HL-60 (cell line): ENCODE measurements around the gene DPP10.

Source experiments
- DNase-seq, 2 experiments: peaks; one replicate each; pipeline ENCODE4 v3.0.0-alpha.2; 2010 to 2020; ENCODE audit warnings: low read depth in 1 of 2, low spot score in 1 of 2
- H3K27ac ChIP-seq: fragments of 250-450 bp; sonication (Bioruptor Pico); replicated peaks from 2 replicates; pipeline ENCODE4 v1.5.1; 2020; ENCODE audit warnings: mild to moderate bottlenecking, moderate library complexity
- H3K27me3 ChIP-seq: fragments of 250-450 bp; sonication (Bioruptor Pico); 2 replicates; pipeline ENCODE4 v1.5.1; 2021; ENCODE audit warnings: mild to moderate bottlenecking, moderate library complexity; ENCODE audit not compliant: insufficient read depth, poor library complexity, severe bottlenecking
- H3K4me3 ChIP-seq: replicated peaks from 2 replicates; pipeline ENCODE4 v1.5.1; 2011; ENCODE audit warnings: mild to moderate bottlenecking, control low read depth, low read length; ENCODE audit not compliant: insufficient read depth
- GABPA ChIP-seq: IDR thresholded peaks from 2 replicates; pipeline ENCODE4 v1.6.1; 2012; ENCODE audit warnings: low read depth
- POLR2AphosphoS5 ChIP-seq: IDR thresholded peaks from 2 replicates; pipeline ENCODE4 v1.6.1; 2012; ENCODE audit warnings: low read depth
- SPI1 ChIP-seq: IDR thresholded peaks from 2 replicates; pipeline ENCODE4 v1.6.1; 2012; ENCODE audit warnings: low read depth, mild to moderate bottlenecking, borderline replicate concordance
- TF ChIP-seq, protein P1 (sequence below): IDR thresholded peaks from one replicate; pipeline ENCODE4 v1.5.1; 2011; ENCODE audit warnings: low read length, control low read depth, inconsistent platforms; ENCODE audit not compliant: insufficient read depth
- TF ChIP-seq, protein P2 (sequence below): IDR thresholded peaks from 2 replicates; pipeline ENCODE4 v1.6.1; 2012; ENCODE audit warnings: low read depth; ENCODE audit not compliant: insufficient replicate concordance

Gene DPP10

DNA sequence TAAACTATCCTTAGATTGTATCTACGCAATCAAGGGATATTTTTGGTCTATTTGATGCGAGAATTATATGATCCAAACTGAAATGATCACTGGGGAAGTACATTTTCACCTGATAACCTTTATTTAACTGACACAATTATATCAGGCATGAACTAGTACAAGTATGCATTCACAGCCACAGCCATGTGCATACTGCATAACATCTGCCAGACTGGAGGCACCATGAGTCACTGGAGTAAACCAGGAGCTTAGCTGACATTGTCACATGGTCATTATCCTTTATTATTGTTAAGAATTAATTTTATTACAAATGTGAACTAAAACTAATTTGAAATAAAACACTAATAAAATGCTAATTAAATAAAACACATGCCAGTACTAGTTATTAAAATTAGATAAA, 1127.1 kb downstream of the DPP10 start:
- no peak overlapping the region for H3K27ac ChIP-seq
- H3K4me3 ChIP-seq: no peak overlapping the region
- no peak for TF ChIP-seq SPI1
- TF ChIP-seq, protein P1, sequence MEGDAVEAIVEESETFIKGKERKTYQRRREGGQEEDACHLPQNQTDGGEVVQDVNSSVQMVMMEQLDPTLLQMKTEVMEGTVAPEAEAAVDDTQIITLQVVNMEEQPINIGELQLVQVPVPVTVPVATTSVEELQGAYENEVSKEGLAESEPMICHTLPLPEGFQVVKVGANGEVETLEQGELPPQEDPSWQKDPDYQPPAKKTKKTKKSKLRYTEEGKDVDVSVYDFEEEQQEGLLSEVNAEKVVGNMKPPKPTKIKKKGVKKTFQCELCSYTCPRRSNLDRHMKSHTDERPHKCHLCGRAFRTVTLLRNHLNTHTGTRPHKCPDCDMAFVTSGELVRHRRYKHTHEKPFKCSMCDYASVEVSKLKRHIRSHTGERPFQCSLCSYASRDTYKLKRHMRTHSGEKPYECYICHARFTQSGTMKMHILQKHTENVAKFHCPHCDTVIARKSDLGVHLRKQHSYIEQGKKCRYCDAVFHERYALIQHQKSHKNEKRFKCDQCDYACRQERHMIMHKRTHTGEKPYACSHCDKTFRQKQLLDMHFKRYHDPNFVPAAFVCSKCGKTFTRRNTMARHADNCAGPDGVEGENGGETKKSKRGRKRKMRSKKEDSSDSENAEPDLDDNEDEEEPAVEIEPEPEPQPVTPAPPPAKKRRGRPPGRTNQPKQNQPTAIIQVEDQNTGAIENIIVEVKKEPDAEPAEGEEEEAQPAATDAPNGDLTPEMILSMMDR: no peak
- no peak for TF ChIP-seq GABPA
- no peak for TF ChIP-seq POLR2AphosphoS5
- TF ChIP-seq, protein P2, sequence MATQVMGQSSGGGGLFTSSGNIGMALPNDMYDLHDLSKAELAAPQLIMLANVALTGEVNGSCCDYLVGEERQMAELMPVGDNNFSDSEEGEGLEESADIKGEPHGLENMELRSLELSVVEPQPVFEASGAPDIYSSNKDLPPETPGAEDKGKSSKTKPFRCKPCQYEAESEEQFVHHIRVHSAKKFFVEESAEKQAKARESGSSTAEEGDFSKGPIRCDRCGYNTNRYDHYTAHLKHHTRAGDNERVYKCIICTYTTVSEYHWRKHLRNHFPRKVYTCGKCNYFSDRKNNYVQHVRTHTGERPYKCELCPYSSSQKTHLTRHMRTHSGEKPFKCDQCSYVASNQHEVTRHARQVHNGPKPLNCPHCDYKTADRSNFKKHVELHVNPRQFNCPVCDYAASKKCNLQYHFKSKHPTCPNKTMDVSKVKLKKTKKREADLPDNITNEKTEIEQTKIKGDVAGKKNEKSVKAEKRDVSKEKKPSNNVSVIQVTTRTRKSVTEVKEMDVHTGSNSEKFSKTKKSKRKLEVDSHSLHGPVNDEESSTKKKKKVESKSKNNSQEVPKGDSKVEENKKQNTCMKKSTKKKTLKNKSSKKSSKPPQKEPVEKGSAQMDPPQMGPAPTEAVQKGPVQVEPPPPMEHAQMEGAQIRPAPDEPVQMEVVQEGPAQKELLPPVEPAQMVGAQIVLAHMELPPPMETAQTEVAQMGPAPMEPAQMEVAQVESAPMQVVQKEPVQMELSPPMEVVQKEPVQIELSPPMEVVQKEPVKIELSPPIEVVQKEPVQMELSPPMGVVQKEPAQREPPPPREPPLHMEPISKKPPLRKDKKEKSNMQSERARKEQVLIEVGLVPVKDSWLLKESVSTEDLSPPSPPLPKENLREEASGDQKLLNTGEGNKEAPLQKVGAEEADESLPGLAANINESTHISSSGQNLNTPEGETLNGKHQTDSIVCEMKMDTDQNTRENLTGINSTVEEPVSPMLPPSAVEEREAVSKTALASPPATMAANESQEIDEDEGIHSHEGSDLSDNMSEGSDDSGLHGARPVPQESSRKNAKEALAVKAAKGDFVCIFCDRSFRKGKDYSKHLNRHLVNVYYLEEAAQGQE: no peak
- no peaks in the 10 kb centered on the region for H3K27me3 ChIP-seq
- DNase-seq: no peak

DNA sequence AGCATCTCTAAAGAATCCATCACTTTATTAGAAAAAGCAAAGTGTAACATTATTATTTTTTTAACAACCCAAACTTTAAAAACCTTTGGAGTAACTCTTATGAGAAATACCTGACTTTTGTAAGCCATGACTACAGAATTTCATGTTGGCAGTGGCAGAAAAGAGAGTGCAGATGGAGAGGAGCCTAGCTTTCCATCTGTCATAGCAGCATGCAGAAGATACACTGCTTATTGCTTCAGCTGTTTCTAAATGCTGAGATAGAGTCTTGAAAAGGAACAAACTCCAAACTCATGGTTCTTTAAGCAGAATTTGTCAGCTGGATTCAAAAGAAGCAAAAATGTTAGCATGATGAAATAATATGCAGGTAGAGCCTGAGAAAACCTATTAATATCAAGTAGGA, 1130.3 kb downstream of the DPP10 start:
- H3K27ac ChIP-seq: no peak overlapping the region
- DNase-seq: no peak
- TF ChIP-seq, protein P1: no peak
- TF ChIP-seq SPI1 (no peak), POLR2AphosphoS5 (no peak), GABPA (no peak)
- TF ChIP-seq, protein P2: no peak
- H3K27me3 ChIP-seq: no peaks in the 10 kb centered on the region
- H3K4me3 ChIP-seq: no peak overlapping the region

DNA sequence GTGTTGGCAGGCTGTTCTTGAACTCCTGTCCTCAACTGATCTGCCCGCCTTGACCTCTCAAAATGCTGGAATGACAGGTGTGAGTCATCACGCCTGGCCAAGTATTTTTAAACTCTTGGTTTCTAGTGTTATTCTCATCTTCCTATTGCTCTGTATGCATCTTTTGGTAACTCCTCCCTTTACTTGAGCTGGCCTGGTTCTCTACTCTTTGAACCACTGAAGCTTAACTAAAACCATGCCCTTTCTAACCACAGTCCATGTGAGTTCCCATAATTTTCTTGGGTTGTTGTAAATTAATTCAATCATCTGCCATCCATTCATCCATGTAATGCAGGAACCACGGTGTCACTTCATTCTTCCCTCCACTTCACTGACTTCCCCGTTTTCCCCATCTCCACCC, 1131.3 kb downstream of the DPP10 start:
- Histone ChIP-seq H3K27me3 (no peaks in the 10 kb centered on the region), H3K27ac (no peak overlapping the region), H3K4me3 (no peak overlapping the region)
- TF ChIP-seq POLR2AphosphoS5: no peak
- TF ChIP-seq SPI1: no peak
- TF ChIP-seq, protein P1: no peak
- TF ChIP-seq GABPA: no peak
- TF ChIP-seq, protein P2: no peak
- no peak for DNase-seq
